AG04450 (cell line): ENCODE data around the gene ANXA9. TPM values are rescaled to one million over a fixed set of nuclear protein-coding genes. Genes with fewer than 3 reads are reported as not detected.

ENCODE experiments used
- CTCF ChIA-PET: fragments of 300-600, 350-600 bp; formaldehyde crosslinking; extraction: SDS; loops from one replicate; lab custom pipeline; 2022; ENCODE audit warnings: antibody characterized with exemption, inconsistent platforms; lab: Charles Lee
- POLR2A ChIA-PET: fragments of 350-600 bp; formaldehyde crosslinking; extraction: SDS; loops from one replicate; lab custom pipeline; 2021; ENCODE audit warnings: antibody characterized with exemption, inconsistent platforms; lab: Yijun Ruan, JAX
- DNase-seq: peaks from one replicate; pipeline ENCODE4 v3.0.0-alpha.2; 2011; ENCODE audit warnings: low read depth, low spot score
- H3K27ac ChIP-seq: one replicate; pipeline ENCODE4 v1.5.1; 2012; ENCODE audit warnings: low read depth, low read length, control low read depth
- H3K27me3 ChIP-seq: one replicate; pipeline ENCODE4 v1.6.0; 2012; ENCODE audit warnings: low read length; ENCODE audit not compliant: control insufficient read depth, insufficient read depth
- H3K4me3 ChIP-seq: 2 replicates; pipeline ENCODE4 v1.5.1; 2011; ENCODE audit warnings: mild to moderate bottlenecking, low read depth, low read length, control low read depth
- H3K9me3 ChIP-seq: 2 replicates; pipeline ENCODE4 v1.5.1; 2012; ENCODE audit warnings: low read length; ENCODE audit not compliant: control insufficient read depth, insufficient read depth
- CTCF ChIP-seq: IDR thresholded peaks from 2 replicates; pipeline ENCODE4 v1.5.1; 2011; ENCODE audit warnings: low read depth, low read length, control low read depth, inconsistent platforms
- polyA plus RNA-seq: library from polyadenylated mRNA; depleted of rRNA; stranded (reverse); fragments of >200 nt; gene quantifications from 2 replicates; pipeline ENCODE4 v1.2.3, GENCODE V29; 2011

The ANXA9 gene
- polyA plus RNA-seq, 1 experiment = 0.10 TPM

GRCh38 chr1:150960646-150961045 lies 21.4 kb upstream of the ANXA9 start:
- ChIA-PET POLR2A (interaction anchor here (0.6 kb wide), 1 partner anchor 39 kb away, joined by 3 read pairs; no protein-coding TSS in a partner anchor), CTCF (no interaction called here)
- DNase-seq = no peak
- no peak overlapping the region for H3K4me3 ChIP-seq
- H3K27me3 ChIP-seq = no peaks in the 10 kb centered on the region
- no peak for TF ChIP-seq CTCF
- H3K27ac ChIP-seq = no peak overlapping the region
- H3K9me3 ChIP-seq = no peaks in the 10 kb centered on the region

GRCh38 chr1:150961756-150962155 lies 20.3 kb upstream of the ANXA9 start:
- Histone ChIP-seq H3K27me3 (no peaks in the 10 kb centered on the region), H3K9me3 (no peaks in the 10 kb centered on the region), H3K27ac (peak overlapping the region; percentile 21), H3K4me3 (no peak overlapping the region)
- TF ChIP-seq CTCF = no peak
- ChIA-PET POLR2A (no interaction called here), CTCF (interaction anchor here (1.6 kb wide), 1 partner anchor 18 kb away, joined by 5 read pairs; no protein-coding TSS in a partner anchor)
- no peak for DNase-seq

GRCh38 chr1:150963321-150964163 lies 18.6 kb upstream of the ANXA9 start:
- no peaks in the 10 kb centered on the region for H3K9me3 ChIP-seq
- H3K27me3 ChIP-seq = no peaks in the 10 kb centered on the region
- no peak overlapping the region for H3K27ac ChIP-seq
- no peak overlapping the region for H3K4me3 ChIP-seq
- CTCF ChIA-PET = interaction anchor here (0.6 to 1.6 kb wide), 2 partner anchors 16 to 17 kb away, joined by 3 to 5 read pairs; no protein-coding TSS in a partner anchor
- POLR2A ChIA-PET = no interaction called here
- no peak for TF ChIP-seq CTCF
- no peak for DNase-seq

GRCh38 chr1:150964164-150964489 lies 18.0 kb upstream of the ANXA9 start:
- Histone ChIP-seq H3K27me3 (no peaks in the 10 kb centered on the region), H3K27ac (no peak overlapping the region), H3K4me3 (no peak overlapping the region), H3K9me3 (no peaks in the 10 kb centered on the region)
- TF ChIP-seq CTCF = no peak
- CTCF ChIA-PET = interaction anchor here (0.6 kb wide), 1 partner anchor 16 kb away, joined by 3 read pairs; no protein-coding TSS in a partner anchor
- POLR2A ChIA-PET = no interaction called here
- no peak for DNase-seq

- Histone ChIP-seq H3K27ac (no peak overlapping the region), H3K9me3 (no peaks in the 10 kb centered on the region), H3K27me3 (no peaks in the 10 kb centered on the region), H3K4me3 (no peak overlapping the region)
- ChIA-PET CTCF (interaction anchor here (0.5 kb wide), 1 partner anchor 230 kb away, joined by 4 read pairs; no protein-coding TSS in a partner anchor), POLR2A (no interaction called here)
- DNase-seq = no peak
- no peak for TF ChIP-seq CTCF
Measured at GRCh38 chr1:150965605-150966004, 16.5 kb upstream of the ANXA9 start.
